Epithelial cell of proximal tubule (primary cell): Measurements from ENCODE around the gene FGF19. TPM values are rescaled to one million over a fixed set of nuclear protein-coding genes. Genes with fewer than 3 reads are reported as not detected.
A peak's percentile ranks its signal among the peaks of the same experiment; 100 is the strongest.

Experiments used
- DNase-seq: peaks from one replicate; pipeline ENCODE4 v3.0.0-alpha.2; 2011; ENCODE audit warnings: low read depth
- H3K4me3 ChIP-seq: 2 replicates; pipeline ENCODE4 v1.5.1; 2011; ENCODE audit warnings: low read depth, mild to moderate bottlenecking, low read length
- total RNA-seq: library from RNA; depleted of rRNA; stranded (reverse); fragments of >200 nt; gene quantifications from 2 replicates; pipeline ENCODE4 v1.2.3, GENCODE V29; 2015
- TF ChIP-seq, protein P1 (sequence below): conservative IDR thresholded peaks from 2 replicates; pipeline ENCODE4 v1.5.1; 2012; ENCODE audit warnings: low read depth, mild to moderate bottlenecking, low read length

The FGF19 gene
- total RNA-seq, 1 donor from 2014 or later, result not detected

- no peak overlapping the region for H3K4me3 ChIP-seq
- TF ChIP-seq, protein P1, sequence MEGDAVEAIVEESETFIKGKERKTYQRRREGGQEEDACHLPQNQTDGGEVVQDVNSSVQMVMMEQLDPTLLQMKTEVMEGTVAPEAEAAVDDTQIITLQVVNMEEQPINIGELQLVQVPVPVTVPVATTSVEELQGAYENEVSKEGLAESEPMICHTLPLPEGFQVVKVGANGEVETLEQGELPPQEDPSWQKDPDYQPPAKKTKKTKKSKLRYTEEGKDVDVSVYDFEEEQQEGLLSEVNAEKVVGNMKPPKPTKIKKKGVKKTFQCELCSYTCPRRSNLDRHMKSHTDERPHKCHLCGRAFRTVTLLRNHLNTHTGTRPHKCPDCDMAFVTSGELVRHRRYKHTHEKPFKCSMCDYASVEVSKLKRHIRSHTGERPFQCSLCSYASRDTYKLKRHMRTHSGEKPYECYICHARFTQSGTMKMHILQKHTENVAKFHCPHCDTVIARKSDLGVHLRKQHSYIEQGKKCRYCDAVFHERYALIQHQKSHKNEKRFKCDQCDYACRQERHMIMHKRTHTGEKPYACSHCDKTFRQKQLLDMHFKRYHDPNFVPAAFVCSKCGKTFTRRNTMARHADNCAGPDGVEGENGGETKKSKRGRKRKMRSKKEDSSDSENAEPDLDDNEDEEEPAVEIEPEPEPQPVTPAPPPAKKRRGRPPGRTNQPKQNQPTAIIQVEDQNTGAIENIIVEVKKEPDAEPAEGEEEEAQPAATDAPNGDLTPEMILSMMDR, result no peak
- DNase-seq, result no peak
Measured at GRCh38 chr11:69665669-69666068, 38.2 kb downstream of the FGF19 start.

DNA sequence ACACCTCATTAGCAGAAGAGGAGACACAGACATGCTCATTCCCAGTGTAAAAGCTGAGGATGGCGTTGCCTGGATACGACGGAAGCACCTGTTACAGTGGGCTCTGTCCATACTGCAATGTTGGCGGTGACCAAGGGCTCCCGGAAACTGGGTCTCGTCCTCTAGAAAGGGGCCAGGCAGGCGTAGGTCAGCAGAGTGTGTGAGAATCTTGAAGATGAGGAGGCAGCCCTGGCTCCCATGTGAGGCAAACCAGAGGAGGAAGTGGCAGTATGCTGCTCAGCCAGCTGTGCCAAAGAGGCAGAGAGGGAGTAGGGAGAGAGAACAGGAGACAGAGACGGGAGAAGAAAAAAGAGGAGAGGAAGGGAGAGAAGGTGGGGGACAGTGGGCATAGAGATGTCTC, 38.9 kb downstream of the FGF19 start:
- no peak for DNase-seq
- no peak overlapping the region for H3K4me3 ChIP-seq
- TF ChIP-seq, protein P1, result no peak

DNA sequence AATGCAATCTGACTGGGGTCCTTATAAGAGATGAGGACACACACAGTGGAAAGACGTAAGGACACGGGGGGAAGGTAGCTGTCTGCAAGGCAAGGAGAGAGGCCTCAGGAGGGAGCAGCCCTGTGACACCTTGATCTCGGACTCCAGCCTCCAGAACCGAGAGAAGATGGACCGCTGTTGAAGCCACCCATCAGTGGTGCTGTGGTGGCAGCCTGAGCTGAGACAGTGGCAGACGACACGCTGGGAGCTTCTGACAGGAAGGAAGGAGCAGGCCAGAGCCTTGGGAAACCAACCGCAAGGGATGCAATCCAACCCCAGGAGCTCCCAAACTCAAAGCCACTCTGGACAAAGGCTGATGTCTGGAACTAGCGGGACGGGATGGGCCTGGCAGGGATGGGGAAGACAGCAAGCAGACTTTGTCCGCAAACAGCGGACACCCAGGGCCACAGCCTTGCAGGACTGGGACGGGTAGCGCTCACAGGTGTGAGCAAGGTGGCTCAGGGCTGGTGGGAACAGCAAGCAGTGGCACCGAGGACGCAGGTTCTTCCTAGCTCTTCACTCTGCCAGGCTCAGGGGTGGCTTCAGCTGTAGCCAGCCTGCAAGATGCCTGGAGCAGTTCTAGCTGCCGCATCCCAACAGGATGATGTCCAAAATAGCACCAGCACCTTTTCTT, 39.6 kb downstream of the FGF19 start:
- no peak overlapping the region for H3K4me3 ChIP-seq
- TF ChIP-seq, protein P1, result no peak
- no peak for DNase-seq

- H3K4me3 ChIP-seq, result no peak overlapping the region
- TF ChIP-seq, protein P1, result no peak
- no peak for DNase-seq
Measured at GRCh38 chr11:69663326-69663725, 40.5 kb downstream of the FGF19 start.

- no peak for DNase-seq
- no peak overlapping the region for H3K4me3 ChIP-seq
- TF ChIP-seq, protein P1, result no peak
Measured at GRCh38 chr11:69662806-69663205, 41.0 kb downstream of the FGF19 start.

- DNase-seq, result no peak
- no peak overlapping the region for H3K4me3 ChIP-seq
- TF ChIP-seq, protein P1, result peak; percentile 44
Measured at GRCh38 chr11:69662021-69662698, 41.7 kb downstream of the FGF19 start.

- TF ChIP-seq, protein P1, result no peak
- H3K4me3 ChIP-seq, result no peak overlapping the region
- no peak for DNase-seq
Measured at GRCh38 chr11:69661413-69661715, 42.5 kb downstream of the FGF19 start.
